ENCODE data around the gene PASD1. TPM values are rescaled to one million over a fixed set of nuclear protein-coding genes. Genes with fewer than 3 reads are reported as not detected.

PASD1 gene
- total and polyA plus RNA-seq, 8 donors = not detected

DNA sequence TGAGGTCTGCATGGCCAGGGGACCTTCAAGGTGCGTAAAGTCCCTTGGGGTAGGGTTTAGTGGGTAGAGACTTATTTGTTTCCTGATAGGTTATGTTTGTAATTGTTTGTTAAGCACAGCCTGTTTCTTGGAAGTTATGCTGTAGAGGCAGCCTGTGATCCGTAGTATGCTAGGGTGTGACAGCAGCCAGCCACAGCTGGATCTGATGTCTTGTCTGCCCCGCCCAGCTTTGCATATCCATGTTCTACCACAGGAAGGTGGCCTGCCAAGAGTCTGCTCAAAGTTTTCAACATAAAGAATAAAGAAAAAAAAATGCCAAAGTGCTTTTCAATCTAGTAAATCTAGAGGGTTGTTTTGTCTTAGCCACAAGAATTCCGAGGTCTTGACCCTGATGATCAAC is 112.7 kb downstream of the PASD1 start:
- Histone ChIP-seq H3K27me3 (peaks cover 0 to 9% (median under 1%) of the 10 kb centered on the region in 4 donors), H3K9me3 (no peaks in the 10 kb centered on the region), H3K4me3 (no peak overlapping the region), H3K36me3 (no peaks in the 10 kb centered on the region), H3K4me1 (no peaks in the 10 kb centered on the region), H3K27ac (no peak overlapping the region)
- ATAC-seq (no peak), DNase-seq (no peak), FAIRE-seq (no peak)
- TF ChIP-seq, protein P1, sequence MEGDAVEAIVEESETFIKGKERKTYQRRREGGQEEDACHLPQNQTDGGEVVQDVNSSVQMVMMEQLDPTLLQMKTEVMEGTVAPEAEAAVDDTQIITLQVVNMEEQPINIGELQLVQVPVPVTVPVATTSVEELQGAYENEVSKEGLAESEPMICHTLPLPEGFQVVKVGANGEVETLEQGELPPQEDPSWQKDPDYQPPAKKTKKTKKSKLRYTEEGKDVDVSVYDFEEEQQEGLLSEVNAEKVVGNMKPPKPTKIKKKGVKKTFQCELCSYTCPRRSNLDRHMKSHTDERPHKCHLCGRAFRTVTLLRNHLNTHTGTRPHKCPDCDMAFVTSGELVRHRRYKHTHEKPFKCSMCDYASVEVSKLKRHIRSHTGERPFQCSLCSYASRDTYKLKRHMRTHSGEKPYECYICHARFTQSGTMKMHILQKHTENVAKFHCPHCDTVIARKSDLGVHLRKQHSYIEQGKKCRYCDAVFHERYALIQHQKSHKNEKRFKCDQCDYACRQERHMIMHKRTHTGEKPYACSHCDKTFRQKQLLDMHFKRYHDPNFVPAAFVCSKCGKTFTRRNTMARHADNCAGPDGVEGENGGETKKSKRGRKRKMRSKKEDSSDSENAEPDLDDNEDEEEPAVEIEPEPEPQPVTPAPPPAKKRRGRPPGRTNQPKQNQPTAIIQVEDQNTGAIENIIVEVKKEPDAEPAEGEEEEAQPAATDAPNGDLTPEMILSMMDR (IDR thresholded peaks at IDR 0.05) = no peak
- 52 to 77% methylated on average over 4 of the region's 4 CpGs for WGBS, 2 donors
- intact Hi-C loops (cut with DNase I) = no loop called here

DNA sequence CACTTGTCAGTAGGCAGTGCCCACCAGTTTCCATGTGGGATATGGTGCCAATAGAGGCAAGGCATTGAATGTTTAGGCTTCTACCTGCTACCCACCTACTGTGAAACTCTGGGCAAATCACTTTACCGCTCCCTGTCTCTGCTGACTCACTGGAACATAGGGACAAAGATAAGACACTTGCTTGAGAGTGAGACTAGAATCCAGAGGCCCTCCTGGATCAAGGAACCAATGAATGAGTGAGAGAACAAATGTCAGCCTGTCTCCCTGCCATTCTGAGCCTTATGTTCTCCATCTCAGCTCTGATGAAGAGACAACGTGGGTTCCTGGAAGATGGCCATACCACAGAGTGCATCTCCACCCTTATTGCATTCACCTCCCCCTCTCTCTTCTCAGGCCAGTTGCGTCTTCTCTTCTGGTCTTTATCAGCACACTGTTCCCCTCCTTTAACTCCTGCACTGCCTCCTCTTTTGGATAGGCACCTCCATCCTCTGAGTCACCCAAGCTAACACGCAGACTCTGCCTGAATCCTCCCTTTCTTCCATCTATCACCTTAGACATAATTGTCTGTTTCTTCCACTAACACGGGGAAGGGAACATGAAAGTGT is 116.4 kb downstream of the PASD1 start:
- no peak overlapping the region for H3K4me3 ChIP-seq
- 54 to 60% methylated on average over 5 of the region's 5 CpGs for WGBS, 2 donors
- intact Hi-C loops (cut with DNase I) = no loop called here
- no peaks in the 10 kb centered on the region for H3K4me1 ChIP-seq
- no peak for FAIRE-seq
- peaks cover 0 to 21% (median 5%) of the 10 kb centered on the region in 4 donors for H3K27me3 ChIP-seq
- no peak overlapping the region for H3K27ac ChIP-seq
- H3K9me3 ChIP-seq = no peaks in the 10 kb centered on the region
- H3K36me3 ChIP-seq = no peaks in the 10 kb centered on the region
- no peak for ATAC-seq
- no peak for DNase-seq
- TF ChIP-seq, protein P1 (IDR thresholded peaks at IDR 0.05) = no peak

DNA sequence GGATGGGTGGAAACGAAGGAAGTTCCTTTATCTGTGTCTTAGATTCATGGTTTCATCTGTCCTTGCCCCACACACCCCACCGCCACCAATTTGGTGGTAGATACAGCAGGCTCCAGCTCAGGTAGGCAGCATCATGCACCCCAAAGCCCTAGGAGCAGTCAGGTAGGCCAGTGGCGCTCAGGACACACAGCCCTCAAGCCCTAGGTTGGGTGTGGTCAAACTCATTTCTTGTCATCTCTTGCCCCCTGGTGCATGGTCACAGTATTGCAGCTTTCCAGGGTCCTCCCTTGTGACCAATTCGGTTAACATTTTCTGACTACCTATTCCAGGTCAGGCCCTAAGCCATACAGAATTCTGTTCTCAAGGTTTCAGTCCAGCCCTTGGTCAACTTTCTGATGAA is 117.3 kb downstream of the PASD1 start:
- FAIRE-seq = no peak
- peak; percentile 68 to 86 (median 82) for ATAC-seq

DNA sequence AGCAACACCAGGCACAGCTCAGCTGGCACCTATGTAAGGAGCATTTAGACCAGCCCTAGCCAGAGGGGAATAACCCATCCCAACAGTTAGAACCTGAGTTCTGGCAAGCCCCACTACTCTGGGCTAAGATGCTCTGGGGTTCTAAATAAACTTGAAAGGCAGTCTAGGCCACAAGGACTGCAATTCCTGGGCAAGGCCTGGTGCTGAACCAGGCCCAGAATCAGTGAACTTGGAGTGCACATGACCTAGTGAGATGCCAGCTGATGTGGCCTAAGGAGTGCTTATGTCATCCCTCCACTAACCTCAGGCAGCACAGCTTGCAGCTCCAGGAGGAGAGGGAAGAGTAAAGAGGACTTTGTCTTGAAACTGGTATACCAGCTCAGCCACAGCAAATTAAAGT is 124.2 kb downstream of the PASD1 start:
- H3K4me3 ChIP-seq = no peak overlapping the region
- peaks cover 0 to 10% (median 3%) of the 10 kb centered on the region in 4 donors for H3K27me3 ChIP-seq
- no peaks in the 10 kb centered on the region for H3K9me3 ChIP-seq
- H3K27ac ChIP-seq = no peak overlapping the region
- no peak for FAIRE-seq
- DNase-seq = no peak
- no peaks in the 10 kb centered on the region for H3K4me1 ChIP-seq
- H3K36me3 ChIP-seq = no peaks in the 10 kb centered on the region
- no peak for ATAC-seq
- intact Hi-C loops (cut with DNase I) = no loop called here
- TF ChIP-seq, protein P1 (IDR thresholded peaks at IDR 0.05) = no peak

More for the DNA sequence above, 117.3 kb downstream of the PASD1 start:
- intact Hi-C loops (cut with DNase I) = no loop called here
- Histone ChIP-seq H3K36me3 (no peaks in the 10 kb centered on the region), H3K27ac (no peak overlapping the region), H3K9me3 (no peaks in the 10 kb centered on the region), H3K4me1 (no peaks in the 10 kb centered on the region), H3K27me3 (peaks cover 0 to 21% (median 5%) of the 10 kb centered on the region in 4 donors), H3K4me3 (no peak overlapping the region)
- peak in 4 of 6 donors; percentile 29 to 79 (median 72) for DNase-seq
- TF ChIP-seq, protein P1 (IDR thresholded peaks at IDR 0.05) = peak; percentile 35 to 59 (median 55)
- WGBS, 2 donors = 28 to 32% methylated on average over 4 of the region's 4 CpGs

DNA sequence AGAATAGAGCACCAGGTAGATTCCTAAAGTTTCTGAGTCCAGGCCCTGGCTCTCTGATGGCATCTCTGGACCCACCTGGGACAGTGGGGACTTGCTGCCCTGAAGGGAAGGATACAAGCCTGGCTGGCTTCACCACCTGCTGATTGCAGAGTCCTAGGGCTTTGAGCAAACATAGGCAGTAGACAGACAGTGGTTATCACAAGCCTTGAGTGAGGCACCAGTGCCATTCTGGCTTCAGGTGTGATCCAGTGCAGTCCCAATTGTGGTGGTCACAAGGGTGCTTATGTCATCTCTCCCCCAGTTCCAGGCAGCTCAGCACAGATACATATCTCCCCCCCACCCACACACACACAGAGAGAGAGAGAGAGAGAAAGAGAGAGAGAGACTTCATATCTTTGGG is 125.2 kb downstream of the PASD1 start:
- no peak for DNase-seq
- Histone ChIP-seq H3K27me3 (peaks cover 0 to 3% (median 0%) of the 10 kb centered on the region in 4 donors), H3K4me3 (no peak overlapping the region), H3K27ac (no peak overlapping the region), H3K36me3 (no peaks in the 10 kb centered on the region), H3K9me3 (no peaks in the 10 kb centered on the region), H3K4me1 (no peaks in the 10 kb centered on the region)
- no peak for FAIRE-seq
- intact Hi-C loops (cut with DNase I) = no loop called here
- TF ChIP-seq, protein P1 (IDR thresholded peaks at IDR 0.05) = no peak
- no peak for ATAC-seq

Measured in pancreas (tissue), 10 donors.